B cell (primary cell): ENCODE measurements around the gene NUDT4. TPM values are rescaled to one million over a fixed set of nuclear protein-coding genes. Genes with fewer than 3 reads are reported as not detected.
A peak's percentile ranks its signal among the peaks of the same experiment; 100 is the strongest.

Source experiments
- ATAC-seq: fragments of 200-7000 bp; cut with Tn5 transposase; one replicate; pipeline ENCODE4 v1.10.0; 2021; ENCODE audit warnings: low read depth, mild to moderate bottlenecking, moderate number of reproducible peaks, moderate library complexity
- CTCF ChIA-PET: fragments of 350-600 bp; sonication (Branson Sonifier 250); formaldehyde crosslinking; loops from one replicate; lab custom pipeline; 2021; ENCODE audit warnings: antibody characterized with exemption, inconsistent platforms; lab: Charles Lee
- POLR2A ChIA-PET: fragments of 350-600 bp; sonication (Branson Sonifier 250); formaldehyde crosslinking; loops from one replicate; lab custom pipeline; 2021; ENCODE audit warnings: antibody characterized with exemption; lab: Charles Lee
- DNase-seq: peaks from one replicate; pipeline ENCODE4 v3.0.0; 2013
- H2AFZ ChIP-seq: 2 replicates; pipeline ENCODE4 v1.6.1; 2012; ENCODE audit warnings: mild to moderate bottlenecking, low read depth, low read length; ENCODE audit not compliant: insufficient read depth, poor library complexity, severe bottlenecking
- H3K27ac ChIP-seq, 2 donors: 1 replicate in 1 of 2; 2 replicates in 1 of 2; pipeline ENCODE4 v1.5.1; 2012 to 2013; ENCODE audit warnings: low read length in 2 of 2, mild to moderate bottlenecking in 2 of 2, moderate library complexity in 1 of 2
- H3K27me3 ChIP-seq, 4 experiments: fragments of 200-600 bp in 1 of 4; sonication (generic) in 1 of 4; replicated peaks in 1 of 4; 1 replicate in 2 of 4; 2 replicates in 2 of 4; pipeline versions ENCODE4 v1.6.1 to v1.7.0; 2013 to 2016; ENCODE audit warnings: low read length in 3 of 4, mild to moderate bottlenecking in 2 of 4, mixed read lengths in 1 of 4, moderate library complexity in 1 of 4; ENCODE audit not compliant: insufficient read depth in 4 of 4, control insufficient read depth in 3 of 4; ENCODE audit errors: control extremely low read depth in 1 of 4
- H3K36me3 ChIP-seq, 2 experiments: replicated peaks in 1 of 2; 1 replicate in 1 of 2; 2 replicates in 1 of 2; pipeline versions ENCODE4 v1.6.1 to v1.7.1; 2013; ENCODE audit warnings: low read length in 1 of 2; ENCODE audit not compliant: insufficient read depth in 2 of 2, control insufficient read depth in 1 of 2; ENCODE audit errors: control extremely low read depth in 1 of 2, extremely low read depth in 1 of 2
- H3K4me1 ChIP-seq, 2 donors: fragments of 200-600 bp in 1 of 2; sonication (generic) in 1 of 2; 1 replicate in 1 of 2; 2 replicates in 1 of 2; pipeline versions ENCODE4 v1.5.1 to v1.6.1; 2013 to 2017; ENCODE audit warnings: low read length in 2 of 2; ENCODE audit not compliant: control insufficient read depth in 2 of 2, insufficient read depth in 2 of 2
- H3K4me2 ChIP-seq: replicated peaks from 2 replicates; pipeline ENCODE3; 2012; ENCODE audit warnings: mild to moderate bottlenecking, low read depth, low read length; ENCODE audit not compliant: poor library complexity, severe bottlenecking
- H3K4me3 ChIP-seq, 5 experiments: fragments of 200-600 bp in 1 of 5; sonication (generic) in 1 of 5; 1 replicate in 3 of 5; 2 replicates in 2 of 5; pipeline versions ENCODE4 v1.5.1 to v1.7.0; 2011 to 2016; ENCODE audit warnings: low read length in 4 of 5, mild to moderate bottlenecking in 4 of 5, low read depth in 2 of 5, control low read depth in 1 of 5, moderate library complexity in 1 of 5; ENCODE audit not compliant: insufficient read depth in 1 of 5; ENCODE audit errors: control extremely low read depth in 1 of 5, extremely low read depth in 1 of 5
- H3K79me2 ChIP-seq: fragments of 200-600 bp; sonication (generic); one replicate; pipeline ENCODE4 v1.6.0; 2016; ENCODE audit warnings: low read length; ENCODE audit not compliant: control insufficient read depth, insufficient read depth
- H3K9ac ChIP-seq: fragments of 200-600 bp; sonication (generic); 2 replicates; pipeline ENCODE4 v1.6.1; 2017; ENCODE audit warnings: mild to moderate bottlenecking, low read length, moderate library complexity
- H3K9me3 ChIP-seq, 3 donors: one replicate each; pipeline versions ENCODE4 v1.6.1 to v1.7.1; 2013; ENCODE audit warnings: low read length in 2 of 3; ENCODE audit not compliant: control insufficient read depth in 2 of 3, insufficient read depth in 1 of 3; ENCODE audit errors: control extremely low read depth in 1 of 3
- H4K20me1 ChIP-seq: 2 replicates; pipeline ENCODE4 v1.6.0; 2012; ENCODE audit warnings: mild to moderate bottlenecking, low read length; ENCODE audit not compliant: insufficient read depth, control insufficient read depth, poor library complexity, severe bottlenecking
- H3K27ac Mint-ChIP-seq: one replicate; pipeline ENCODE4 v1.8.0; 2021; ENCODE audit warnings: mixed read lengths
- H3K27me3 Mint-ChIP-seq: one replicate; pipeline ENCODE4 v1.8.0; 2021; ENCODE audit warnings: mixed read lengths
- H3K4me1 Mint-ChIP-seq: one replicate; pipeline ENCODE4 v1.8.0; 2021; ENCODE audit warnings: mixed read lengths
- H3K4me3 Mint-ChIP-seq: one replicate; pipeline ENCODE4 v1.8.0; 2021; ENCODE audit warnings: mixed read lengths
- H3K9me3 Mint-ChIP-seq: one replicate; pipeline ENCODE4 v1.8.0; 2022; ENCODE audit warnings: mixed read lengths; ENCODE audit not compliant: insufficient read depth
- EZH2 ChIP-seq: IDR thresholded peaks from 2 replicates; pipeline ENCODE4 v1.6.1; 2012; ENCODE audit warnings: borderline replicate concordance, low read depth, mild to moderate bottlenecking, moderate library complexity, low read length; ENCODE audit not compliant: insufficient read depth, poor library complexity, severe bottlenecking
- WGBS: methylation state at CpG from one replicate; pipeline ENCODE4 v1.1.5; 2013; ENCODE audit warnings: missing lambda C conversion rate; ENCODE audit not compliant: insufficient coverage; 5-methylcytosine and 5-hydroxymethylcytosine counted together
- intact Hi-C: fragments of 100-400 bp; cut with micrococcal nuclease; formaldehyde crosslinking; loops from one replicate; pipeline ENCODE4 v1.10.0; 2022
- polyA plus RNA-seq: library from polyadenylated mRNA; depleted of rRNA; stranded (reverse); fragments of >200 nt; gene quantifications from 2 replicates; pipeline ENCODE4 v1.2.3, GENCODE V29; 2012
- total RNA-seq, 2 donors: library from RNA; stranded (reverse); fragments of 120-200 nt in 1 of 2; gene quantifications; 1 replicate in 1 of 2; 2 replicates in 1 of 2; pipeline versions ENCODE4 v1.2.3 to v1.2.4, GENCODE V29; 2013 to 2022
- TF ChIP-seq, protein P1 (sequence below): fragments of 200-600 bp; IDR thresholded peaks from one replicate; pipeline ENCODE4 v1.8.0; 2022; ENCODE audit warnings: antibody characterized with exemption, mild to moderate bottlenecking

The NUDT4 gene
- total and polyA plus RNA-seq, 2 donors (not counting 1 experiment from before 2014, with no cell fraction given), result 18.3 to 56.8 TPM

- H3K4me2 ChIP-seq, result peak overlapping the region; percentile 86
- no peaks in the 10 kb centered on the region for H3K27me3 ChIP-seq
- H3K9me3 ChIP-seq, result no peaks in the 10 kb centered on the region
- H3K4me1 ChIP-seq, result peaks cover 48 to 53% of the 10 kb centered on the region in 2 donors
- ChIA-PET CTCF (interaction anchor here (1.4 to 2.4 kb wide), 3 partner anchors 21 to 454 kb away, joined by 3 to 9 read pairs (median 3); no protein-coding TSS in a partner anchor), POLR2A (interaction anchor here (1.4 to 2.3 kb wide), 2 partner anchors 15 to 65 kb away, joined by 3 to 7 read pairs; no protein-coding TSS in a partner anchor)
- peaks cover 27% of the 10 kb centered on the region for H4K20me1 ChIP-seq
- H3K79me2 ChIP-seq, result peaks cover 55% of the 10 kb centered on the region
- H3K27ac ChIP-seq, result peak overlapping the region; percentile 88 to 97
- H3K4me3 Mint-ChIP-seq, result peak overlapping the region; percentile 92
- H3K9ac ChIP-seq, result peak overlapping the region; percentile 96
- intact Hi-C loops, result loop anchor here (5.0 kb wide), 3 partner anchors 131 to 1016 kb away; partner anchors contain the start of genes CEP83 and SOCS2
- H3K4me3 ChIP-seq, result peak overlapping the region; percentile 65 to 92 (median 84)
- no peaks in the 10 kb centered on the region for H3K36me3 ChIP-seq
- peak overlapping the region; percentile 91 for H3K27ac Mint-ChIP-seq
- TF ChIP-seq, protein P1, sequence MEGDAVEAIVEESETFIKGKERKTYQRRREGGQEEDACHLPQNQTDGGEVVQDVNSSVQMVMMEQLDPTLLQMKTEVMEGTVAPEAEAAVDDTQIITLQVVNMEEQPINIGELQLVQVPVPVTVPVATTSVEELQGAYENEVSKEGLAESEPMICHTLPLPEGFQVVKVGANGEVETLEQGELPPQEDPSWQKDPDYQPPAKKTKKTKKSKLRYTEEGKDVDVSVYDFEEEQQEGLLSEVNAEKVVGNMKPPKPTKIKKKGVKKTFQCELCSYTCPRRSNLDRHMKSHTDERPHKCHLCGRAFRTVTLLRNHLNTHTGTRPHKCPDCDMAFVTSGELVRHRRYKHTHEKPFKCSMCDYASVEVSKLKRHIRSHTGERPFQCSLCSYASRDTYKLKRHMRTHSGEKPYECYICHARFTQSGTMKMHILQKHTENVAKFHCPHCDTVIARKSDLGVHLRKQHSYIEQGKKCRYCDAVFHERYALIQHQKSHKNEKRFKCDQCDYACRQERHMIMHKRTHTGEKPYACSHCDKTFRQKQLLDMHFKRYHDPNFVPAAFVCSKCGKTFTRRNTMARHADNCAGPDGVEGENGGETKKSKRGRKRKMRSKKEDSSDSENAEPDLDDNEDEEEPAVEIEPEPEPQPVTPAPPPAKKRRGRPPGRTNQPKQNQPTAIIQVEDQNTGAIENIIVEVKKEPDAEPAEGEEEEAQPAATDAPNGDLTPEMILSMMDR, result no peak
- no peak for TF ChIP-seq EZH2
- no peaks in the 10 kb centered on the region for H3K9me3 Mint-ChIP-seq
- under 1% methylated on average over 55 of the region's 55 CpGs for WGBS
- no peaks in the 10 kb centered on the region for H3K27me3 Mint-ChIP-seq
- peak overlapping the region; percentile 90 for H2AFZ ChIP-seq
- peaks cover 54% of the 10 kb centered on the region for H3K4me1 Mint-ChIP-seq
- DNase-seq (peak; percentile 62), ATAC-seq (no peak)
Measured at GRCh38 chr12:93441081-93441616, 63.4 kb downstream of the NUDT4 start.
